ENCODE measurements around the gene IPCEF1. TPM values are rescaled to one million over a fixed set of nuclear protein-coding genes. Genes with fewer than 3 reads are reported as not detected.

The IPCEF1 gene
- total and polyA plus RNA-seq, 2 of the 8 experiments (the other 6 are each of a cell fraction or from before 2014, with no cell fraction given): 0.41 to 0.78 TPM

GRCh38 chr6:154397491-154398195 lies 41.0 kb upstream of the IPCEF1 start:
- H4K5ac ChIP-seq (ENCODE audit: insufficient read length, low read depth, low read length): no peak overlapping the region
- DNase-seq (ENCODE audit: low read depth in 1 of 2, low spot score in 2 of 2) (no peak), FAIRE-seq (no peak)
- H2BK5ac ChIP-seq (ENCODE audit: low read depth, low read length): no peak overlapping the region
- H3K27me3 ChIP-seq (replicated peaks in 1 of 4; ENCODE audit: control insufficient read depth in 3 of 4, extremely low read depth in 1 of 4, insufficient read depth in 3 of 4, low read length in 3 of 4): no peaks in the 10 kb centered on the region
- H3K4me3 ChIP-seq (ENCODE audit: extremely low read depth in 1 of 4, insufficient read depth in 2 of 4, low read depth in 3 of 4, low read length in 4 of 4): no peak overlapping the region
- no peak overlapping the region; a peak in 1 of 7 replicates for H3K9ac ChIP-seq (replicated peaks in 1 of 4; ENCODE audit: extremely low read depth in 1 of 4, low read depth in 3 of 4, low read length in 3 of 4)
- no peak overlapping the region for H3K18ac ChIP-seq (ENCODE audit: extremely low read depth, low read length)
- CTCF ChIA-PET (ENCODE audit: partially characterized antibody): interaction anchor here (0.5 to 0.8 kb wide), 3 partner anchors 53 to 278 kb away, joined by 3 read pairs; no protein-coding TSS in a partner anchor
- POLR2A ChIA-PET (ENCODE audit: partially characterized antibody): interaction anchor here (0.6 kb wide), 1 partner anchor 1234 kb away, joined by 3 read pairs; no protein-coding TSS in a partner anchor
- H4K8ac ChIP-seq (ENCODE audit: extremely low read depth, insufficient read depth, low read length): no peak overlapping the region
- H2BK20ac ChIP-seq (ENCODE audit: low read length): no peak overlapping the region
- H3K27ac ChIP-seq (ENCODE audit: low read depth, low read length): no peak overlapping the region
- H3K36me3 ChIP-seq (ENCODE audit: control insufficient read depth in 2 of 4, insufficient read depth in 4 of 4, low read length in 3 of 4): peaks cover 0 to 3% (median 0%) of the 10 kb centered on the region in 4 experiments; a peak in 1 of 8 replicates
- no peak overlapping the region for H3K4me2 ChIP-seq (ENCODE audit: insufficient read depth in 1 of 2, low read depth in 2 of 2, low read length in 2 of 2)
- no peaks in the 10 kb centered on the region for H3K23me2 ChIP-seq (ENCODE audit: low read depth, low read length)
- 84% methylated on average over 9 of the region's 9 CpGs; no CpG with 5 or more reads in 1 of the 2 experiments for WGBS, 2 experiments (ENCODE audit: extremely low coverage in 1 of 2, insufficient coverage in 1 of 2, insufficient read length in 1 of 2, insufficient replicate concordance in 2 of 2, low coverage in 1 of 2, low lambda C conversion rate in 2 of 2, missing lambda C conversion rate in 1 of 2)
- no peak overlapping the region for H3K56ac ChIP-seq (replicated peaks; ENCODE audit: insufficient read length, low read depth, low read length)
- H3K79me2 ChIP-seq (ENCODE audit: control insufficient read depth in 1 of 2, insufficient read depth in 2 of 2, low read length in 2 of 2): no peaks in the 10 kb centered on the region
- no peak overlapping the region for H2BK120ac ChIP-seq (replicated peaks; ENCODE audit: low read depth, low read length)
- no peaks in the 10 kb centered on the region for H3K4me1 ChIP-seq (replicated peaks in 1 of 4; ENCODE audit: control insufficient read depth in 3 of 4, insufficient read depth in 4 of 4, low read length in 3 of 4)
- no peak overlapping the region for H3K4ac ChIP-seq (replicated peaks; ENCODE audit: insufficient read length, low read depth, low read length)
- H2BK15ac ChIP-seq (ENCODE audit: low read length): no peak overlapping the region
- H4K91ac ChIP-seq (replicated peaks; ENCODE audit: insufficient read length, low read length): no peak overlapping the region
- no peaks in the 10 kb centered on the region for H3K9me3 ChIP-seq (ENCODE audit: insufficient read depth in 2 of 2, low read depth in 1 of 2, low read length in 1 of 2)
- H3K79me1 ChIP-seq (ENCODE audit: low read depth, low read length): no peaks in the 10 kb centered on the region
- H2BK12ac ChIP-seq (ENCODE audit: low read depth, low read length): no peak overlapping the region
- TF ChIP-seq EZH2 (IDR thresholded peaks at IDR 0.05; ENCODE audit: low read depth, low read length, severe bottlenecking) (no peak), KDM1A (IDR thresholded peaks at IDR 0.05; ENCODE audit: borderline replicate concordance, low read length) (no peak), SP2 (IDR thresholded peaks at IDR 0.05; ENCODE audit: low read length) (no peak), YY1 (IDR thresholded peaks at IDR 0.05; ENCODE audit: low read depth, low read length) (no peak), TAF7 (optimal IDR thresholded peaks at IDR 0.05; ENCODE audit: borderline replicate concordance, low read depth, low read length) (no peak), TEAD4 (IDR thresholded peaks at IDR 0.05; ENCODE audit: low read depth, low read length) (no peak), ATF2 (IDR thresholded peaks at IDR 0.05; ENCODE audit: low read length) (no peak)
- H4K20me1 ChIP-seq (replicated peaks in 1 of 2; ENCODE audit: control insufficient read depth in 1 of 2, insufficient read depth in 2 of 2, low read length in 2 of 2): no peaks in the 10 kb centered on the region
- no peak overlapping the region for H3K23ac ChIP-seq (ENCODE audit: insufficient read length)
- no peak overlapping the region for H3K14ac ChIP-seq (ENCODE audit: insufficient read length)
- no peak overlapping the region for H2AFZ ChIP-seq (ENCODE audit: low read length)
- H2AK5ac ChIP-seq (ENCODE audit: low read depth, low read length): no peak overlapping the region
